Erythroblast (primary cell): ENCODE data around the gene MRPL53.

Experiments
- GATA1 ChIP-seq: IDR thresholded peaks from 2 replicates; pipeline ENCODE4 v1.6.1; 2011; ENCODE audit warnings: low read depth, mild to moderate bottlenecking, control low read depth, low read length, moderate library complexity
- POLR2A ChIP-seq: IDR thresholded peaks from 2 replicates; pipeline ENCODE4 v1.6.1; 2011; ENCODE audit warnings: mild to moderate bottlenecking, low read length

DNA sequence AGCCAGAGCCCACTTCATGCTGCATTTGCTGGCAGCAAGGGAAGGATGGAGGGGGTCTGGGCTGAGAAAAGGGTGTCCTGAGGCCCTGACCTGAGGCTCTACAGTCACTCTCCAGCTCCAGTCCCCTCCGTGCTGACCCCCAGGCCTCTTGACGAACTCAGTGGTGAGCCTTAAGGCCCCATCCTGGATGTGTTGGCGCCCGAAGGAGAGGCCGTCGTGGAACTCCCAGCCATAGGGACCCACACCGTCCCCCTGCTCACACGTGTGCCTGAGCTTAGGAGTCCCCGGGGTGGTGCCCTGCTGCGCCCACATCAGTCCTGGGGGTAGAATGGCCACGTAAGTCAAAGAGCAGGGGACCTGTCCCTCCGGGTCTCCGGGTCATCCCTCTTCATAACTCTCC lies 8.1 kb downstream of the MRPL53 start:
- no peak for TF ChIP-seq POLR2A
- TF ChIP-seq GATA1, result no peak
